KOPT-K1 (cell line): ENCODE data around the gene NOTCH3.

Experiments
- H3K27ac ChIP-seq: fragments of 200-600 bp; sonication (generic); 2 replicates; pipeline ENCODE4 v1.5.1; 2016; ENCODE audit warnings: antibody characterized with exemption, mild to moderate bottlenecking, low read depth, low read length; ENCODE audit not compliant: poor library complexity, severe bottlenecking
- H3K36me3 ChIP-seq: fragments of 200-600 bp; sonication (generic); 2 replicates; pipeline ENCODE4 v1.5.1; 2017; ENCODE audit warnings: antibody characterized with exemption, mild to moderate bottlenecking, low read length, moderate library complexity; ENCODE audit not compliant: insufficient read depth
- H3K9me3 ChIP-seq: fragments of 200-600 bp; sonication (generic); 2 replicates; pipeline ENCODE4 v1.5.1; 2017; ENCODE audit warnings: antibody characterized with exemption, low read length, mild to moderate bottlenecking; ENCODE audit not compliant: insufficient read depth, poor library complexity, severe bottlenecking

NOTCH3 gene

GRCh38 chr19:15170345-15170744 is 30.4 kb downstream of the NOTCH3 start:
- Histone ChIP-seq H3K36me3 (peaks cover 23% of the 10 kb centered on the region), H3K27ac (no peak overlapping the region), H3K9me3 (peaks cover 19% of the 10 kb centered on the region)

GRCh38 chr19:15169541-15170285 is 31.1 kb downstream of the NOTCH3 start:
- Histone ChIP-seq H3K36me3 (peaks cover 30% of the 10 kb centered on the region), H3K9me3 (peaks cover 26% of the 10 kb centered on the region), H3K27ac (no peak overlapping the region)

GRCh38 chr19:15166700-15167099 is 34.1 kb downstream of the NOTCH3 start:
- H3K36me3 ChIP-seq, result peaks cover 41% of the 10 kb centered on the region
- H3K27ac ChIP-seq, result no peak overlapping the region
- H3K9me3 ChIP-seq, result peaks cover 35% of the 10 kb centered on the region

DNA sequence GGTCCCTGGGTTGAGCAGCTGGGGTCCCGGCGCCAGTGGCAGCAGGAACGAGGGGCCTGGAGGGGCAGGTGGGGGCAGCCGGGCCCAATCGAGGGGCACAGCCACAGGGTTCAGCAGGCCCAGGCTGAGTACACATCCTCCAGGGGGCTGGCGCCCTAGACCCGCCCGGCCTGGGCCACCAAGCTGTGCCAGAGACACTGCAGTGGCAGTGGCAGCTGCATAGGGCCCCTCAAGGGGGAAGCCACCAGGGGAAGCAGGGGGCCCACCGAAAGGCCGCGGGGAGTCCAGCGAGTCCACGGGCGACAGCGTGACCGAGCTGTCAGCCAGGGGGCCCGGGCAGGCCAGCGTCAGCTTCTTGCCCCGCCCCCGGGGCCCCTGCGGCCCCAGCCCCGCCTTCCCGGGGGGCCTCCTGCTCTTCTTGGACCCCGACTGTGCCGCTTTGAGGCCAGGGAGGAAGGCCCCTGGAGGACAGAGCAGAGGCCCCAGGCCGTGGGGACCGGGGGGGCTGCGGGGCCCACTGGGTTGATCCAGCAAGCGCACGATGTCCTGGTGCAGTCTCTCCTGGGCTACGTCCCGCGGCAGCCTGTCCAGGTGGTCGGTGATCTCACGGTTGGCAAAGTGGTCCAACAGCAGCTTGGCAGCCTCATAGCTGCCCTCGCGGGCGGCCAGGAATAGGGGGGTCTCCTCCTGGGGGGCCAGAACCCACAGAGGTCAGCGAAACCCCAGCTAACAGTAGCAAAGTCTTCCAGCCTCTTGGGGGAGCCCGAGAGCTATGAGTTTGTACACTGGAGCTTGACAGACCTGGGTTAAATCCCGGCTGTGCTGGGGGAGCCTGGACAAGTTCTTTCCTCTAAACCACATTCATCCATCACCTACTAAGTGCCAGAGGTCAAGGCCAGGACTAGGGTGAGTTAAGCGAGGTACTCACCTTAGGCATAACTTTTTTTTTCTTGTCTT is 39.5 kb downstream of the NOTCH3 start:
- Histone ChIP-seq H3K36me3 (peaks cover 27% of the 10 kb centered on the region), H3K9me3 (peaks cover 25% of the 10 kb centered on the region), H3K27ac (no peak overlapping the region)

- Histone ChIP-seq H3K9me3 (peaks cover 10% of the 10 kb centered on the region), H3K36me3 (peaks cover 8% of the 10 kb centered on the region; the same call in 1 of the 2 replicates), H3K27ac (no peak overlapping the region)
Observed at GRCh38 chr19:15159251-15159650, 41.5 kb downstream of the NOTCH3 start.

GRCh38 chr19:15156391-15156790 is 44.4 kb downstream of the NOTCH3 start:
- H3K9me3 ChIP-seq, result peaks cover 8% of the 10 kb centered on the region
- no peak overlapping the region for H3K27ac ChIP-seq
- no peaks in the 10 kb centered on the region for H3K36me3 ChIP-seq

GRCh38 chr19:15155296-15155695 is 45.5 kb downstream of the NOTCH3 start:
- Histone ChIP-seq H3K36me3 (no peaks in the 10 kb centered on the region), H3K27ac (no peak overlapping the region), H3K9me3 (peaks cover 8% of the 10 kb centered on the region)

DNA sequence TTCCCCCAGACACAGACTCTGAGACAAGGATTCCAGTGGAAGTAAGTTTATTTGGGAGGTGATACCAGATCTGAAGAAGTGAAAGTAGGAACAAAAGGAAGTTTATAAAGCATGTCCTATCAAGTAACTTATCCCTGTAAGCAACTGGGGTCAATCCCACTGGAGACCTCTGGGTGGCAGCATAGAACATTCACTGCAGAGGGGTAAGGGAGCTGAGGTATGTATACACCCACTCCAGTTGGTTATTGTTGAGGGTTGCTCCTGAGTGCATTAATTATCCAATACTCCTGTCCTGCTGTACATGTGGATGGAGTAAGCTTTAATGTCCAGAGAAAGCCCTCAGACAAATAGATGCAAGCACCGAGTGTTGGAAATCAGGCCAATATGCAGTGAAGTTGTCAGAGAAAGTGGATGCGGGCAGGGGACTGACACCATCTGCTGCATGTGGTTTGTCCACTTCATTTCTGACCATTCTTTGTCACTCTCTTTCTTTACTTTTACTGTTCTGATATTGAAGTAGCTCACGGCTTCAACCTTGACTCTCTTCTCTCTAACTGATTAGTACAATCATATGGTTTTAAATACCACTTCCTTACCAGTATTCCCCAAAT is 46.7 kb downstream of the NOTCH3 start:
- peaks cover 8% of the 10 kb centered on the region for H3K9me3 ChIP-seq
- no peaks in the 10 kb centered on the region for H3K36me3 ChIP-seq
- H3K27ac ChIP-seq, result no peak overlapping the region

DNA sequence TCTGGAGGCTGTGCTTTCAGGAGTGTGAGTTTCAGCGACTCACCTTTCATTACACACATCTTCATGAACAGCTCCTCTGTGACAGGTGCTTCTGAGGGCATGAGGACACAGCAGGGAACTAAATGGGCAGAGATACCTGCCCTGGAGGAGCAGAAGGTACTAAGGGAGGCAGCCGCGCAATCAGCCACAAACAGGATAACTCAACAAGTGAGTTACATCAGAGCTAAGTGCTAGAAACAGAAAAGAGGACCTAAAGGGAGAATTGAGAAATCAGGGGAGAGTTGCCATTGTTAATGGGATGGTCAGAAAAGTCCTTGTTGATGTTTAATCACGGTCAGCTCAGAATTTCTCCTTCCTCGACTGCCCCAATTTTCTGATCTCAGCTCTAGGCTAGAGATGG is 51.1 kb downstream of the NOTCH3 start:
- H3K9me3 ChIP-seq, result peaks cover 8% of the 10 kb centered on the region
- no peaks in the 10 kb centered on the region for H3K36me3 ChIP-seq
- H3K27ac ChIP-seq, result no peak overlapping the region

DNA sequence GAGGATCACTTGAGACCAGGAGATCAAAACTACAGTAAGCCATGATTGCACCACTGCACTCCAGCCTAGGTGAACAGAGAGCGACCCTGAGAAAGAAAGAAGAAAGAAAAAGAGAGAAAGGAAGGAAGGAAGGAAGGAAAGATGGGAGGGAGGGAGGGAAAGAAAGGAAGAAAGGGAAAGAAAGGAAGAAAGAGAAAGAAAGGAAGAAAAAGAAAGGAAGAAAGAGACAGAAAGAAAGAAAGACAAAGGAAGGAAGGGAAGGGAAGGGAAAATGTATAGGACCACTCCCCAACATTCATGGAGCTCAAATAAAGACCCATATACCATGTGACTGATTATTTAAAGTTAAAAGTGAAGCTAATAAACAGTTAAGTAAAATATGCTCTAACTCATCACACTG is 53.7 kb downstream of the NOTCH3 start:
- H3K27ac ChIP-seq, result no peak overlapping the region
- H3K36me3 ChIP-seq, result no peaks in the 10 kb centered on the region
- no peaks in the 10 kb centered on the region for H3K9me3 ChIP-seq

DNA sequence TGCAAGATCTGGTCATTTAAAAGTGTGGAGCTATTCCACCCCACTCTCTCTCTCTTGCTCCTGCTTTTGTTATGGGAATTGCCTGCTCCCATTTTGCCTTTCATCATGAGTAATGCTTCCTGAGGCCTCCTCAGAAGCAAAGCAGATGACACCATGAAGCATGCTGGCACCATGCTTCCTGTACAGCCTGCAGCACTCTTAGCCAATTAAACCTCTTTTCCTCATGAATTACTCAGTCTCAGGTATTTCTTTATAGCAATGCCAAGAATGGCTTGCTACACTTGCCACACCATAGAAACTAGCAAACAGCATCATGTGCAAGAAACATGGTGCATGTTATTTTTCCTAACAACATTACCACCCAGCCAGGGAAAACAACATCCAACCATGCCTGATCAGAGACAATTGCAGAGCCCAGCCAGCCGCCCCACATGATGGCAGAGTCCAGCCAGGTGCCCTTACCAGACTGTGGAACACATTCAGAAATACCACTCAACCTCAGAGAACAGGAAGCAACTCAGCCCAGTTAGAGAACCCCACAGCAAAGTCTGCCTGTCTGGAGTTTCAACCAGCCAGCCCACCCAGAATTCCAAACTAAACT is 56.6 kb downstream of the NOTCH3 start:
- H3K36me3 ChIP-seq, result no peaks in the 10 kb centered on the region
- H3K9me3 ChIP-seq, result peaks cover 13% of the 10 kb centered on the region
- no peak overlapping the region for H3K27ac ChIP-seq

DNA sequence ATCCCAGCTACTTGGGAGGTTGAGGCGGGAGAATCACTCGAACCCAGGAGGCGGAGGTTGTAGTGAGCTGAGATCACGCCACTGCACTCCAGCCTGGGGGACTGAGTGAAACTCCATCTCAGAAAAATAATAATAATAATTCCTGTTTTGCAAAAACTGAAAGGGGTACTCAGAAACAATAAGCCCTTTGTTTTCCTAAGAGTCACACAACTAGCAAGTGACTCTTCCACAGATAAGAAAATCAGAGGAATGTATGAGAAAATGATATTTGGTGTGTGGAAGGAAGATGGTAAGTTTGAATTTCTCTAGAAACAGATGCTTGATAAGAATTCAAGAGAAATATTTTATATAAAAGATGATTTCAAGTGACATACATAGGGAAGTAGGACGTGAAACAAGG is 58.5 kb downstream of the NOTCH3 start:
- Histone ChIP-seq H3K36me3 (no peaks in the 10 kb centered on the region), H3K9me3 (peaks cover 18% of the 10 kb centered on the region), H3K27ac (no peak overlapping the region)

DNA sequence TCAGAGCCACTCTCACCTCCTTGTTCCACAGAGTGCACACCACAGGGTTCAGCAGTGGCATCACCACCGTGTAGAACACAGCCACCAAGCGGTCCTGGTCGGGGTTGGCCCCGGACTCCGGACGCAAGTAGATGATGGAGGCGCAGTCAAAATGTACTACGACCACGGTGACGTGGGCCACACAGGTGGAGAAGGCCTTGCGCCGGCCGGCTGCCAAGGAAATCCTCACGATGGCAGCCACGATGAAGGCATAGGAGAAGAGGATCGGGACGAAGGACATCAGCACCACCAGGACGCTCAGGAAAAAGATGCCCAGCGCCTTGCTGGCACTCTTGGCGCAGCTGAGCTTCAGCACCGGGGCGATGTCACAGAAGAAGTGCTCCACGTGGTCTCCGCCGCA is 59.7 kb downstream of the NOTCH3 start:
- Histone ChIP-seq H3K36me3 (no peaks in the 10 kb centered on the region), H3K9me3 (peaks cover 18% of the 10 kb centered on the region)

DNA sequence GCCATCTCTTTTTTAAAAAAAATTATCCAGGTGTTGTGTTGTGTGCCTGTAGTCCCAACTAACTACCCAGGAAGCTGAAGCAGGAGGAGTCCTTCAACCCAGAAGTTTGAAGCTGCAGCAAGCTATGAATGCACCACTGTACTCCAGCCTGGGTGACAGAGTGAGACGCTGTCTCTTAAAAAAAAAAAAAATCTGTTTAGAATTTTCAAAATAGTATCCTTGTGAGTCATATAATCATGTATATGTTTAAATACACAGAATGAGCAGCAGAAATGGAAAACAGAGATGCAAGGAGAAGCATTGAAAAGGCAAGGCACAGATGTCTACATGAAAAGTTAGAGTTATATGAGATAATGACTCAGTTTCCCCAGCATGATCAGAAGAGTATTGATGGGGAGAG is 62.4 kb downstream of the NOTCH3 start:
- Histone ChIP-seq H3K9me3 (peaks cover 18% of the 10 kb centered on the region), H3K27ac (no peak overlapping the region), H3K36me3 (no peaks in the 10 kb centered on the region)

More for the DNA sequence above, 59.7 kb downstream of the NOTCH3 start:
- no peak overlapping the region for H3K27ac ChIP-seq

- peaks cover 18% of the 10 kb centered on the region for H3K9me3 ChIP-seq
- no peaks in the 10 kb centered on the region for H3K36me3 ChIP-seq
- H3K27ac ChIP-seq, result no peak overlapping the region
Observed at GRCh38 chr19:15137777-15138176, 63.0 kb downstream of the NOTCH3 start.
